SK-N-MC (cell line): Measurements from ENCODE around the gene PSMD2.

ENCODE experiments used
- FOXP2 ChIP-seq: optimal IDR thresholded peaks from 2 replicates; pipeline ENCODE3; 2011; ENCODE audit warnings: mild to moderate bottlenecking, moderate library complexity; ENCODE audit not compliant: insufficient read depth; ENCODE audit errors: extremely low read length, control extremely low read depth
- POLR2AphosphoS5 ChIP-seq: IDR thresholded peaks from 2 replicates; pipeline ENCODE4 v1.6.1; 2012; ENCODE audit warnings: mild to moderate bottlenecking, low read depth, low read length, borderline replicate concordance

- peak; percentile 80 for TF ChIP-seq FOXP2
- TF ChIP-seq POLR2AphosphoS5: peak; percentile 91
Observed at GRCh38 chr3:184298759-184299487, at the start of gene PSMD2.
